ENCODE measurements around the gene CROCC. TPM values are rescaled to one million over a fixed set of nuclear protein-coding genes. Genes with fewer than 3 reads are reported as not detected.
"Not testable (repeated sequence)": the region's sequence is repeated elsewhere in the genome, so short reads cannot be mapped to it uniquely, and the experiment has no call there.

CROCC gene
- total RNA-seq, 1 donor from 2014 or later = 40.1 TPM

DNA sequence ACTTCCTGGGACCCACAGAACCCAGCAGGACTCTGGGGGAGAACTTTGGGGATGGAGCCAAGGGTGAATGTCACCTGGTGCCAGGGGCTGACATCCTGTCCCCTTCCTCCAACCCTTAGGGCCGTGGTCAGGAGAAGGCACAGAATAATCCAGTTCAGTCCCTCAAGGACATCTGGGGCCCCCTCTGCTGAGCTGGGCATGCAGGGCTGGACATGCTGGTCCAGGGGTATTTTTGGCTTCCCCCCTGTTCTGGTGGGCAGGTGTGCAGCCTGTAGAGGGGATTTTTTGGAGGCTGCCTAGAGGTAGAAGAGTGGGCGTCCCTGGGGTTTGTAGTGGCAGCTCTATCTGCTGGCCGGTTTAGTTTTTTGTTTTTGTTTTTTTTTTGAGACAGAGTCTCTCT is 3.4 kb upstream of the CROCC start:
- H3K27me3 Mint-ChIP-seq = no peaks in the 10 kb centered on the region
- no peak overlapping the region for H3K27ac Mint-ChIP-seq
- no peaks in the 10 kb centered on the region for H3K36me3 Mint-ChIP-seq
- no peaks in the 10 kb centered on the region for H3K9me3 Mint-ChIP-seq
- no peak overlapping the region for H3K4me3 Mint-ChIP-seq
- no peak for DNase-seq (ENCODE audit: extremely low spot score, unreplicated experiment)
- H3K4me1 Mint-ChIP-seq (ENCODE audit: unreplicated experiment) = peaks cover 10% of the 10 kb centered on the region
- TF ChIP-seq, protein P1, sequence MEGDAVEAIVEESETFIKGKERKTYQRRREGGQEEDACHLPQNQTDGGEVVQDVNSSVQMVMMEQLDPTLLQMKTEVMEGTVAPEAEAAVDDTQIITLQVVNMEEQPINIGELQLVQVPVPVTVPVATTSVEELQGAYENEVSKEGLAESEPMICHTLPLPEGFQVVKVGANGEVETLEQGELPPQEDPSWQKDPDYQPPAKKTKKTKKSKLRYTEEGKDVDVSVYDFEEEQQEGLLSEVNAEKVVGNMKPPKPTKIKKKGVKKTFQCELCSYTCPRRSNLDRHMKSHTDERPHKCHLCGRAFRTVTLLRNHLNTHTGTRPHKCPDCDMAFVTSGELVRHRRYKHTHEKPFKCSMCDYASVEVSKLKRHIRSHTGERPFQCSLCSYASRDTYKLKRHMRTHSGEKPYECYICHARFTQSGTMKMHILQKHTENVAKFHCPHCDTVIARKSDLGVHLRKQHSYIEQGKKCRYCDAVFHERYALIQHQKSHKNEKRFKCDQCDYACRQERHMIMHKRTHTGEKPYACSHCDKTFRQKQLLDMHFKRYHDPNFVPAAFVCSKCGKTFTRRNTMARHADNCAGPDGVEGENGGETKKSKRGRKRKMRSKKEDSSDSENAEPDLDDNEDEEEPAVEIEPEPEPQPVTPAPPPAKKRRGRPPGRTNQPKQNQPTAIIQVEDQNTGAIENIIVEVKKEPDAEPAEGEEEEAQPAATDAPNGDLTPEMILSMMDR (conservative IDR thresholded peaks at IDR 0.05) = no peak

DNA sequence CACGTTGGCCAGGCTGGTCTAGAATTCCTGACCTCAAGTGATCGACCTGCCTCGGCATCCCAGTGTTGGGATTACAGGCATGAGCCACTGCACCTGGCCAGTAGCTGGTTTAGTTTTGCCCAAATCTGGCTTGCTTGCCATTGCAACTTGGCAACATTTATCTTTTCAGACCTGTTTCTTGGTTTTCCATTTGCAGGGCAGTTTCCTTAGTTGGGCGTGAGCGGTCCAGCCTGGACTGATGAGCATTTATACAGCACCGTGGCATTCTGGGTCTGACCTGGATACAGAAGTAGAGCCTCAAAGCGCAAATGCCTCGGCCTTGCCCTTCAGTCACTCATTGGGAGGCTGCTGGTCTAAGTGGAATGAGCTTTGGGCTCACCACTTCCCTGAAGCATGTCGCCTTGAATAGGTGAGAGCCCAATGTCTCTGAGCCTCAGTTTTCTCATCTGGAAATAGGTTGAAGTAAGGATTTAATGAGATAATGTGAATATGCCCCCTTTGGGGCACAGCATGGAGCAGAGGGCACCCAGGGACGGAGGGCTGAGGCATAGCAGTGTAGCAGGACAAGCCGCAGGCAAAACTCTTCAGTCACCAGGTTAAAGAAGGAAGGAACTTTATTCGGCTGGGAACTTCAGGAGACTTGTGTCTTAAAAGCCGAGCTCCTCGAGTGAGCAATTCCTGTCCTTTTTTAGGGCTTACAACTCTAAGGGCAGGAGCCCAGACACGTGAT is 2.6 kb upstream of the CROCC start:
- not testable (repeated sequence) for H3K27ac Mint-ChIP-seq; H3K4me3 Mint-ChIP-seq; DNase-seq (ENCODE audit: extremely low spot score, unreplicated experiment); H3K27me3 Mint-ChIP-seq; H3K36me3 Mint-ChIP-seq; H3K9me3 Mint-ChIP-seq
- peaks cover 12% of the 10 kb centered on the region for H3K4me1 Mint-ChIP-seq (ENCODE audit: unreplicated experiment)

DNA sequence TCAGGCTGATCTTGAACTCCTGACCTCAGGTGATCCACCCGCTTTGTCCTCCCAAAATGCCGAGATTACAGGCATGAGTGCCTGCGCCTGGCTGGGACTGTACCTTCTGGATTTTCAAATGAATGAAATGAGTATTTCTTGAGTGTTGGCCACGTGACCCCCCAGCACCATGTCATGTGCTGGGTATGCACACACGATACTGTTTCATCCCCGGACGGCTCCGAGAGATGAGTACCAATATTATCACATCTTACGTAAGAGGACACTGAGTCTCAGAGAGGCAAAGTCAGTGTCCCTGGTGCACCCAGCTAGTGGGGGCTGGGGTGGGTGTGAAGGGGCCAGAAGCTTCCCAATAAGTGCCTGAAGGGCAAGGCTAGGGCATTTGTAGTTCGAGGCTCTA is 780 bp upstream of the CROCC start:
- no peak overlapping the region for H3K27ac Mint-ChIP-seq

DNA sequence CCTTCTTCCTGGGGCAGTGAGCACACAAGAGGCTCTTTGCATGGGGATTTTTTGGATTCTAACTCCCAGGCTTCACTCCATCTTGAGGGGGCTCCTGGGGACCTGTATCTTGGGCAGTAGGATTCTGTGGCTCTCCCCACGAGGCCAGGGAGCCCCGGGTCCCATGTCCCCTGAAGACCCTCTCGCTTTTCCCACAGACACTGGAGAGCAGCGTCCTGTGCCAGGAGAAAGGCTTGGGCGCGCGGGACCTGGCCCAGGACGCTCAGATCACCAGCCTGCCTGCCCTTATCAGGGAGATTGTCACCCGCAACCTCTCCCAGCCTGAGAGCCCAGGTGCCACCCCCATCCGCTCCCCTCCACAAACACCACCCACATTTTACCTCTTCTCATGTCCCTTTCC is 735 bp downstream of the CROCC start:
- H3K9me3 Mint-ChIP-seq = no peaks in the 10 kb centered on the region
- H3K27ac Mint-ChIP-seq = no peak overlapping the region
- peaks cover 36% of the 10 kb centered on the region for H3K4me1 Mint-ChIP-seq (ENCODE audit: unreplicated experiment)
- TF ChIP-seq, protein P1 (conservative IDR thresholded peaks at IDR 0.05) = no peak
- no peak for DNase-seq (ENCODE audit: extremely low spot score, unreplicated experiment)
- H3K36me3 Mint-ChIP-seq = no peaks in the 10 kb centered on the region
- no peaks in the 10 kb centered on the region for H3K27me3 Mint-ChIP-seq
- no peak overlapping the region for H3K4me3 Mint-ChIP-seq

More for the DNA sequence above, 780 bp upstream of the CROCC start:
- TF ChIP-seq, protein P1 (conservative IDR thresholded peaks at IDR 0.05) = no peak
- Mint-ChIP-seq H3K9me3 (no peaks in the 10 kb centered on the region), H3K4me1 (ENCODE audit: unreplicated experiment) (peaks cover 26% of the 10 kb centered on the region), H3K36me3 (no peaks in the 10 kb centered on the region), H3K27me3 (no peaks in the 10 kb centered on the region), H3K4me3 (no peak overlapping the region)
- DNase-seq (ENCODE audit: extremely low spot score, unreplicated experiment) = no peak

DNA sequence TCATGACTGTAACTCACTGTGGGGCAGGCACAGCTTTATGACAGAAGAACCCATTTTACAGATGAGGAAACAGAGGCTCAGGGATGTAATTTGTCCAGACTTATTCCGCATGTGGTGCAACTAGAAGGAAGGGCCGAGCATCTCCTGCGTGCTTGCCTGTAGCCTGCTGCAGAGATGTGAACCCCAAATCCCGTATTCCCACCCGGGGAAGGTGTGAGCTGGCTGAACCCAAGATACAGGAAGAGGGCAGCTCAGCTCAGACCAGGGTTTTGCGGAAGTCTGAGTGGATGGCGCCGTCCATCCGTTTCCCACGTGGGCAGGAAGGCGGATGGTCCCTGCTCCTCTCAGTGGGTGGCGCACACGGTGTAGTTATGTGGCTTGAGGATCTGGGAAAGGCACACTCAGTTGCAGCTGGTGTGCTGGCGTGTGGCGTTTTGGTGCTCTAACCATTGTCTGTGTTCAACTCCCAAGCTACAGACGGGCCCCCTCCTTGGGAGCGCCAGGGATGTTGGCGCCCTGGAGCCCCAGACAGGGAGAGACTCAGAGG is 1.2 kb downstream of the CROCC start:
- no peak for DNase-seq (ENCODE audit: extremely low spot score, unreplicated experiment)
- Mint-ChIP-seq H3K27me3 (no peaks in the 10 kb centered on the region), H3K36me3 (no peaks in the 10 kb centered on the region), H3K27ac (no peak overlapping the region), H3K4me3 (no peak overlapping the region), H3K4me1 (ENCODE audit: unreplicated experiment) (peaks cover 37% of the 10 kb centered on the region), H3K9me3 (no peaks in the 10 kb centered on the region)
- TF ChIP-seq, protein P1 (conservative IDR thresholded peaks at IDR 0.05) = no peak

DNA sequence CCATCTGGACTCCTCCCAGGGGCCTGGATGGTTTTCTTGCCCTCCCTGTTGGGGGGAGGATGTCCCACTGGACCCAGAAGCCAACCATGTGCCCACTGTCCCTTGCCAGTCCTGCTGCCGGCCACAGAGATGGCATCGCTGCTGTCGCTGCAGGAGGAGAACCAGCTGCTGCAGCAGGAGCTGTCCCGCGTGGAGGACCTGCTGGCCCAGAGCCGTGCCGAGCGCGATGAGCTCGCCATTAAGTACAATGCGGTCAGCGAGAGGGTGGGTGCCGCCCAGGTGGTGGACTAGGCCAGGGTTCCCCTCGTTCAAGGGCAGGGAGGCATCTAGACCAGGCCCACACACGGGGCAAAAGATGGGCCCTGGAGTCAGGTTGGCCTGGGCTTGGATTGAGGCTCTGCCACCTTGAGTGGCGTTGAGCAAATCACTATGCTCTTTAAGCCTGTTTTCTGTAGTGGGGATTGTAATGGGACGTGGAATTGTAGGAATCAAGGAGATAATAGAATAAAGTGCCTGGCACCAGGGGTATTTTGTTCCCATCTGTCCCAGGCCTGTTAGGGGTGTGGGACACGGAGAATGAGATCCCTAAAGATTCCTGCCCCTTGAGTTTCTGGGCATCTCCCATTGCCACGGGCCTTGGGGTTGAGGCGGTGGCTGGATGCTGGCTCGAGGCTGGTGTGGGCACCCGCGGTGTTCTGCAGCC is 2.6 kb downstream of the CROCC start:
- Mint-ChIP-seq H3K9me3 (no peaks in the 10 kb centered on the region), H3K36me3 (no peaks in the 10 kb centered on the region), H3K27ac (peak overlapping the region; percentile 58), H3K4me3 (no peak overlapping the region), H3K4me1 (ENCODE audit: unreplicated experiment) (peaks cover 40% of the 10 kb centered on the region), H3K27me3 (no peaks in the 10 kb centered on the region)
- no peak for DNase-seq (ENCODE audit: extremely low spot score, unreplicated experiment)
- TF ChIP-seq, protein P1 (conservative IDR thresholded peaks at IDR 0.05) = no peak

Data from type B pancreatic cell (in vitro differentiated cells).